NCI-H128 (cell line): ENCODE results near the gene ZDHHC19.
"Not testable (repeated sequence)": the region's sequence is repeated elsewhere in the genome, so short reads cannot be mapped to it uniquely, and the experiment has no call there.

ENCODE experiments used
- DNase-seq: peaks from one replicate; lab custom pipeline; 2025; ENCODE audit not compliant: unreplicated experiment; lab: John Stamatoyannopoulos, UW

Gene ZDHHC19

GRCh38 chr3:196205442-196206205, 5.6 kb downstream of the ZDHHC19 start:
- DNase-seq: not testable (repeated sequence)

DNA sequence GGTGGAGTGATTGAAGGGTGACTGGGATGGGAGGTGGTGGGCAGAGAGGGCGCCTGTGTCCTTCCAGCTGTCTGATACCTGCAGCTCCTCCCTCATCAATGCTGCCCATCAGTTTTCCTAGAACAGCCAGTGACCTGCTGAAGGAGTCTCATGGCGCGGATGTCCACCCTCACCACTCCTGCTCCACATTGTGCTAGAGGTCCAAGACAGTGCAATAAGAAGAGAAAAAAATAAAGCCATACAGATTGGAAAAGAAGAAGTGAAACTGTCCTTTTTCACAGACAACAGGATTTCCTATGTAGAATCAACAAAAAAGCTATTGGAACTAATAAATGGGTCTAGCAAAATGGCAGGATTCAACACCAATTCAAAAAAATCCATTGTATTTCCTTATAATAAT, 7.4 kb downstream of the ZDHHC19 start:
- DNase-seq: no peak

- no peak for DNase-seq
Measured at GRCh38 chr3:196202516-196202970, 8.7 kb downstream of the ZDHHC19 start.

- no peak for DNase-seq
Measured at GRCh38 chr3:196198771-196199753, 12.1 kb downstream of the ZDHHC19 start.

DNA sequence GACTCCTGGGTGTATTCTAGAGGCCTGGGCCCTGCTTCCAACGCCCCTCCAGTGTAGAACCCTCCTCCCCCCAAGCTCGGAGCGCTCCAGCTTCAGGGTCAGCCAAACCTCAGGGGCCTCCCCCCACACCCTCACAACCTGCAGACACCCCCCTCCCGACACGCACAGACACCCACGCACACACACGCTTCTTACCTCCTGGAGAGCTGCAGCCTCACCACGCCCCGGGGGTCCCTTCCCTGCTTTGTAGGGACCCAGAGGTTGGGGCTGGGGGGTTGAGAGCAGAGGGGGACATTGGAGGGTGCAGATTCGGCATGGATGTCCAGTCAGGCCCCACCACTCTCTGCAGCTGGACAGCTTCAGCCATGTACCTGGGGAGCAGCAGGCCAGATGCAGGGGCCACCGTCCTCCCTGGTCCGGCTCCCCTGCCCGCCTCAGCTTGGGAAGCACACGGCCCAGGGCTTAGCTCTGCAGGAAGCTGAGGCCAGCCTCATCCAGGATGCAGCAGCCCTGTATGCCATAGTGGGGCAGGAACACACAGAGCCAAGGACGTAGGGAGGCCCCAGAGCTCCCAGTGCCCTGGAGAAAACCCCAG, 13.0 kb downstream of the ZDHHC19 start:
- no peak for DNase-seq

DNA sequence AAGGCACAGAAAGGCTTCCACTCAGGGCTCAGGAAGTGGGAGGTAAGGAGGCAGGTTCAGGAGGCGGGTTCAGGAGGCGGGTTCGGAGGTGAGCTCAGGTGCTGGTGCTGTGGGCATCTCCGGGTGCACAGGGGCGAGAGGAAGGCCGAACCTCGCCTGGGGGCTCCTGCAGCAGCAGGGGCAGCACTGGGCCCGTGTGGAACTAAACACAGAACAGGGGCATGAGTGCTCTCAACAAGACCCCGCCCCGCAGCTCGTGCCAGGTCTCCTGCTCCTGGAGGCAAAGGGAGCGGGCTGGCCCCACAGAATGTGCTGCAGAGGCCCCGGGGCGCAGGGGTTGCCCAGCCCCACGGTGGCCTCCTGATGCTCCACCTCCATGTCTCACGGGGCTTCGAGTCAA, 13.7 kb downstream of the ZDHHC19 start:
- DNase-seq: no peak

DNA sequence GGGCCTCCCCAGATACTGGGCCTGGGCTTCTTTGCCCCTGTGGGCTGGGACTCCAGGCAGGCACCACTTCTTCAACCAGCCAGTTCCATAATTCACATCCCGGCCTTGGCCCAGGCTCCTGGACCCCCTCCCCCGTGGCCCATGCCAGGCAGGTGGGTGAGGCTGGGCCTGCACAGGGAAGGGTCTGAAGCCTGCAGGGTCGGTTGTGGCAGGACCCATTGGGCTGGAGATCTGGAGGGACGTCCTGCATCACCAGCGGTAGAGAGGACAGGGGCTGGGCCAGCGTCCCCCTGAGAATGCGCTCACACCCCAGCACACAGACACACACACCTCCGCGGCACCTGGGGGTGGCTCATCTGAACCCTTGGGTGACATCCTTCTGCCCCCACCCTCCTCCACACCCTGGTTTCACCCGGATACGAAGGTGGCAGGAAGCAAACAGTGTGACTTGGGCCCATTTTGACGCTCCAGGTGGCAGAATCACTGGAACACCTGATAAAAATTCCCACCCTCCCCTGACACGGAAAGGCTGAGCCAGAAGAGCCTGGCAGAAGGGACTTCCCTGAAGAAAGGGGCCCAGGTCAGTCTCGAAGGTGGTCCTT, 15.4 kb downstream of the ZDHHC19 start:
- no peak for DNase-seq

DNA sequence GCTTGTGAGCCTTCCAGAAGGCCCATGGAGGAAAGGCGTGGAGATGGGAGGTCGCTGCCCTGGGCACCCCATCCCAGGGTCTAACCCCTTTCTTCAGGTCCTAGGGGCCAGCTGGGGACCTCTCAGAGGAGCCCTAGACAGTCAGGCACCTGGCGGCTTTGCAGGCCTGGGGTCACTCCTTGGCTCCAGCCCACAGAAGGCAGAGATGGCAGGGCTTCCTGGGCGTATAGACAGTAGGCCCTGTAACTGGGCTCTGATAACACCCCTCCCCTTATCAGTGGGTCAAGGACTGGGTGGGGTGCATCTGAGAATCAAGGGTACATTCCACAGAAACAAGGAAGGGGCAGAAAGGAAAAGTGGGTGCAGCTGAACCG, 16.7 kb downstream of the ZDHHC19 start:
- DNase-seq: no peak

- DNase-seq: no peak
Measured at GRCh38 chr3:196193736-196194541, 17.3 kb downstream of the ZDHHC19 start.

GRCh38 chr3:196193133-196193735, 18.0 kb downstream of the ZDHHC19 start:
- DNase-seq: no peak

DNA sequence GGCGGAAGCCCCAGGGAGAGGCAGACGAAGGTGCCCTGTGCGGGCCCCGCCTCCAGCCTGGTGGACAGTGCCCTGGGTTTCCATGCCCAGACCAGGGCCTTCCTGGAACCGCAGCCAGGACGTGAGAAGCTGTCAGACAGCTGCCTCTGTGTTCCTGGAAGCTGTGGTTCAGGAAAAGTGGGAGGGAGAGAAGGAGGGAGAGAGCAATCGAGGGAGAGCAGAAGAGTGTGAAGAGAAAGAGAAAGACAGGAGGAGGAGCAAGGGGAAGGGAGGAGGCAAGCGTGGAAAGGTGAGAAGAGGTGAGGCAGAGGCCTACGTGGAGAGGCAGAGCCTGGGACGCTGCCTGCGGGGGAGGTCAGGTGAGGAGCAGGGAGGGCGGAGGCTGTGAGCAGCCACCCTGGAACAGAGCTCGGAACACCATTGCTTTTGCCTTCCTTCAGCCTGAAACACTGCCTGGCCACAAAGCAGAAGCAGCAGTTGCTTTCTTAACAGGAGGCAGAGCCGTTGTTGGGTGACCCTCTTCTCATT, 18.6 kb downstream of the ZDHHC19 start:
- no peak for DNase-seq

- no peak for DNase-seq
Measured at GRCh38 chr3:196192036-196192523, 19.1 kb downstream of the ZDHHC19 start.

- no peak for DNase-seq
Measured at GRCh38 chr3:196189566-196190347, 21.4 kb downstream of the ZDHHC19 start.

GRCh38 chr3:196186651-196187573, 24.3 kb downstream of the ZDHHC19 start:
- DNase-seq: peak; percentile 86

GRCh38 chr3:196184881-196185280, 26.3 kb downstream of the ZDHHC19 start:
- no peak for DNase-seq

- not testable (repeated sequence) for DNase-seq
Measured at GRCh38 chr3:196184169-196184432, 27.1 kb downstream of the ZDHHC19 start.

DNA sequence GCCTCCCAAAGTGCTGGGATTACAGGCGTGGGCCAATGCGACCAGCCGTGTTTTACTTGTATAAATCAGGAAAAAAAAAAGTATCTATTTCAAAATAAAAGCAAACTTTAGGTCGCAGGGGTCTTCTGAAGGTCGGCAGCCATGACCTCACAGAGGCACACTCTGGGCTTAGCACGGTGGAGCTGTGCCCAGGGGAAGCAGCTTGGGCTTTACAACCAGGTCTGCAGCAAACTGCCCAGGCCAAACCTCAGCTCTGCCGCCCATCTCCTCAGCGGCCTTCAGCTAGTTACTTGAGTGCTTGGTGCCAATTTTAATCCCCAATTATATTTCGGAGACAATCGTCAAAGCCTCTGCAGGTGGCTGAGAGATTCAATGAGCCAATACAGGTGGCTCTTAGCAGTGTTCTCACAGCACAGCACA, 30.1 kb downstream of the ZDHHC19 start:
- DNase-seq: no peak

DNA sequence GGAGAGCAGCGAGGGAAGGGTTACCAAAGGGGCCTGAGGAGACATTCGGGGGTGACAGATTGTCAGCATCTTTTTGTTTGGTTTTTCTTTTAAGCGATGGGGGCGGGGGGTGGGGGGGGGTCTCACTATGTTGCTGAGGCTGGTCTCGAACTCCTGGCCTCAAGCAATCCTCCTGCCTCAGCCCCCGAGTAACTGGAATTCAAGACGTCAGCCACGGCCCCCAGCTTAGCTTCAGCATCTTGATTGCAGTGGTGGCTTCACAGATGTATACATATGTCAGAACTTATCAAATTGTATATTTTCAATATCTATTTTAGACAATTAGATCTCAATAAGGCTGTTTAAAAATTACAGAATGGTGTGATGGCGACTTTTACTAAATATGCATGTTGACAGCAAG, 30.9 kb downstream of the ZDHHC19 start:
- no peak for DNase-seq
